PC-3 (cell line): ENCODE results near the gene ITGB1BP1. TPM values are rescaled to one million over a fixed set of nuclear protein-coding genes. Genes with fewer than 3 reads are reported as not detected.

Experiments used
- ATAC-seq: fragments of 200-7000 bp; cut with Tn5 transposase; 2 replicates; pipeline ENCODE4 v1.9.1; 2020; ENCODE audit warnings: mild to moderate bottlenecking, moderate library complexity
- BruUV-seq: library from RNA; stranded (reverse); fragments of 400-500 nt; replicated peaks from 2 replicates; lab custom pipeline; 2021; lab: Mats Ljungman, UMichigan
- CTCF ChIA-PET: fragments of 300-600 bp; sonication (Branson Sonifier 250); formaldehyde crosslinking; loops from one replicate; lab custom pipeline; 2022; ENCODE audit warnings: antibody characterized with exemption; lab: Charles Lee
- POLR2A ChIA-PET: fragments of 300-600 bp; sonication (Branson Sonifier 250); formaldehyde crosslinking; loops from one replicate; lab custom pipeline; 2022; ENCODE audit warnings: antibody characterized with exemption; ENCODE audit not compliant: unreplicated experiment; lab: Charles Lee
- DNase-seq: peaks from one replicate; pipeline ENCODE4 v3.0.0-alpha.2; 2015
- H2AFZ ChIP-seq: fragments of 300-600 bp; sonication (generic); 2 replicates; pipeline ENCODE4 v1.6.0; 2016; ENCODE audit warnings: antibody characterized with exemption, low read length
- H3F3A ChIP-seq: fragments of 300-600 bp; sonication (generic); one replicate; pipeline ENCODE4 v1.6.0; 2017; ENCODE audit warnings: antibody characterized with exemption, low read length, control low read depth, mild to moderate bottlenecking; ENCODE audit not compliant: unreplicated experiment
- H3K27ac ChIP-seq: fragments of 300-600 bp; sonication (generic); 2 replicates; pipeline ENCODE4 v1.5.1; 2016; ENCODE audit warnings: mild to moderate bottlenecking, low read length
- H3K27me3 ChIP-seq: fragments of 300-600 bp; sonication (generic); 2 replicates; pipeline ENCODE4 v1.6.1; 2016; ENCODE audit warnings: low read length, mixed read lengths
- H3K36me3 ChIP-seq: fragments of 300-600 bp; sonication (generic); 2 replicates; pipeline ENCODE4 v1.6.1; 2016; ENCODE audit warnings: low read depth, mixed run types, low read length, mixed read lengths
- H3K4me1 ChIP-seq: fragments of 300-600 bp; sonication (generic); 2 replicates; pipeline ENCODE4 v1.5.1; 2016; ENCODE audit warnings: low read length; ENCODE audit not compliant: insufficient read depth
- H3K4me2 ChIP-seq: fragments of 300-600 bp; sonication (generic); 2 replicates; pipeline ENCODE4 v1.6.0; 2016; ENCODE audit warnings: low read length
- H3K4me3 ChIP-seq: fragments of 300-600 bp; sonication (generic); 2 replicates; pipeline ENCODE4 v1.5.1; 2016; ENCODE audit warnings: mild to moderate bottlenecking, low read length, mixed read lengths
- H3K79me2 ChIP-seq: fragments of 300-600 bp; sonication (generic); 2 replicates; pipeline ENCODE4 v1.6.1; 2017; ENCODE audit warnings: low read length, mixed read lengths
- H3K9ac ChIP-seq: fragments of 300-600 bp; sonication (generic); 2 replicates; pipeline ENCODE4 v1.6.0; 2016; ENCODE audit warnings: mild to moderate bottlenecking, low read length
- H3K9me2 ChIP-seq: fragments of 300-600 bp; sonication (generic); replicated peaks from 2 replicates; pipeline ENCODE4 v1.6.1; 2016; ENCODE audit warnings: mixed run types, low read length, mixed read lengths
- H3K9me3 ChIP-seq: fragments of 300-600 bp; sonication (generic); 2 replicates; pipeline ENCODE4 v1.6.1; 2016; ENCODE audit warnings: low read length, mixed read lengths
- H4K20me1 ChIP-seq: fragments of 300-600 bp; sonication (generic); 2 replicates; pipeline ENCODE4 v1.6.1; 2016; ENCODE audit warnings: low read length, mixed read lengths
- EZH2 ChIP-seq: fragments of 300-600 bp; sonication (generic); IDR thresholded peaks from one replicate; pipeline ENCODE4 v1.6.1; 2017; ENCODE audit warnings: antibody characterized with exemption, mild to moderate bottlenecking, low read length; ENCODE audit not compliant: unreplicated experiment
- EZH2phosphoT487 ChIP-seq: fragments of 300-600 bp; sonication (generic); IDR thresholded peaks from 2 replicates; pipeline ENCODE4 v1.6.1; 2018; ENCODE audit warnings: mild to moderate bottlenecking, antibody characterized with exemption, low read length, borderline replicate concordance
- intact Hi-C: fragments of 100-400 bp; cut with micrococcal nuclease; formaldehyde crosslinking; loops from 2 replicates; pipeline ENCODE4 v1.9.0; 2023
- total RNA-seq: library from RNA; depleted of rRNA; stranded (reverse); fragments of >200 nt; gene quantifications from 2 replicates; pipeline ENCODE4 v1.2.3, GENCODE V29; 2014
- TF ChIP-seq, protein P1 (sequence below): fragments of 300-600 bp; sonication (generic); conservative IDR thresholded peaks from 2 replicates; pipeline ENCODE4 v1.5.1; 2017; ENCODE audit warnings: antibody characterized with exemption, low read depth, mild to moderate bottlenecking, low read length

The ITGB1BP1 gene
- total RNA-seq, 1 experiment from 2014 or later, result 77.6 TPM

DNA sequence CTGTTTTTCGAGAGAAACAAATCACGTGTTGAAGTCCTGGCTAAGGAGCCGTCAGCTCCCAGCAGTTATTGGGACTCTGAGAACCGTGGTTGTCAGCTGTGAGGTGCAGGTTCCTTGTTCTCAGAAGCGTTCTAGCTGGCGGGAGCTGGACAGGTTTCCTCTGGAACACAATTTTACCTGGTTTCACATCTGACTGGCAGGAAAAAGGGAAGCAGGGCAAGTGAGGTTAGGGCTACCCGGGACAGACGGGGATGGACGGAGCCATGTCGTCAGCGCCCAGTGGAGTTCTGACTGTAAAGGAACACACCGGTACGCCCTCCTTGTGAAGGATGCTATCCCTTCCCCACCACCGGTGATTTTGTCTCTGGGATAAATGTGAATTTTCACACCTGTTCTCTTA is 26.1 kb downstream of the ITGB1BP1 start:
- Histone ChIP-seq H3K79me2 (no peaks in the 10 kb centered on the region), H3K9me3 (no peaks in the 10 kb centered on the region), H3K4me1 (peaks cover 7% of the 10 kb centered on the region), H3K4me3 (no peak overlapping the region), H4K20me1 (no peaks in the 10 kb centered on the region), H3K4me2 (no peak overlapping the region), H3F3A (no peaks in the 10 kb centered on the region), H3K9ac (no peak overlapping the region), H3K36me3 (peaks cover 17% of the 10 kb centered on the region), H3K27ac (no peak overlapping the region), H2AFZ (no peak overlapping the region), H3K9me2 (no peaks in the 10 kb centered on the region), H3K27me3 (no peaks in the 10 kb centered on the region)
- CTCF ChIA-PET, result no interaction called here
- intact Hi-C loops, result no loop called here
- ATAC-seq (no peak), DNase-seq (no peak)
- POLR2A ChIA-PET, result no interaction called here
- no TSS peak for BruUV-seq
- TF ChIP-seq EZH2phosphoT487, result no peak
- TF ChIP-seq, protein P1, sequence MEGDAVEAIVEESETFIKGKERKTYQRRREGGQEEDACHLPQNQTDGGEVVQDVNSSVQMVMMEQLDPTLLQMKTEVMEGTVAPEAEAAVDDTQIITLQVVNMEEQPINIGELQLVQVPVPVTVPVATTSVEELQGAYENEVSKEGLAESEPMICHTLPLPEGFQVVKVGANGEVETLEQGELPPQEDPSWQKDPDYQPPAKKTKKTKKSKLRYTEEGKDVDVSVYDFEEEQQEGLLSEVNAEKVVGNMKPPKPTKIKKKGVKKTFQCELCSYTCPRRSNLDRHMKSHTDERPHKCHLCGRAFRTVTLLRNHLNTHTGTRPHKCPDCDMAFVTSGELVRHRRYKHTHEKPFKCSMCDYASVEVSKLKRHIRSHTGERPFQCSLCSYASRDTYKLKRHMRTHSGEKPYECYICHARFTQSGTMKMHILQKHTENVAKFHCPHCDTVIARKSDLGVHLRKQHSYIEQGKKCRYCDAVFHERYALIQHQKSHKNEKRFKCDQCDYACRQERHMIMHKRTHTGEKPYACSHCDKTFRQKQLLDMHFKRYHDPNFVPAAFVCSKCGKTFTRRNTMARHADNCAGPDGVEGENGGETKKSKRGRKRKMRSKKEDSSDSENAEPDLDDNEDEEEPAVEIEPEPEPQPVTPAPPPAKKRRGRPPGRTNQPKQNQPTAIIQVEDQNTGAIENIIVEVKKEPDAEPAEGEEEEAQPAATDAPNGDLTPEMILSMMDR, result no peak
- no peak for TF ChIP-seq EZH2

DNA sequence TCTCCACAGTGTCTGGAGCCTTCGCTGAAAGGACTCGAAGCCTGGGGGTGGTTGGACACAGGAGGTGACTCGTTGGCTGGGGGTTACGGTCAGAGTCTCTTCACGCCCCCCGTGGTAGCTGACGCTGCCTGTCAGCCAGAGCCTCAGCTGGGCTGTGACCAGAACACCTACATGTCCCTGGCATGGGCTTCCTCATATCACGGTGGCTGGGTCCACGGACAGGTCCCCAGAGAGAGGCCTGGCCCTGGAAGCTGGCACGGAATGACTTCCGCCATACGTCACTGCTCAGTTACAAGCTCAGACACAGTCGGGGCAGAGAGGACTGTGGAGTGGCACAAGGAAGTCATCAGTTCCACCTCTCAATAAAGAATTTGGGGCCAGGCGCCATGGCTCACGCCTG is 28.5 kb downstream of the ITGB1BP1 start:
- no peak overlapping the region for H3K4me2 ChIP-seq
- ATAC-seq (no peak), DNase-seq (no peak)
- no peak overlapping the region for H3K9ac ChIP-seq
- POLR2A ChIA-PET, result no interaction called here
- H3K79me2 ChIP-seq, result no peaks in the 10 kb centered on the region
- no peaks in the 10 kb centered on the region for H3K27me3 ChIP-seq
- H4K20me1 ChIP-seq, result no peaks in the 10 kb centered on the region
- BruUV-seq, result no TSS peak
- peaks cover 29% of the 10 kb centered on the region for H3K36me3 ChIP-seq
- no peak overlapping the region for H3K4me3 ChIP-seq
- no peak for TF ChIP-seq EZH2
- TF ChIP-seq EZH2phosphoT487, result no peak
- TF ChIP-seq, protein P1, result no peak
- no peaks in the 10 kb centered on the region for H3K9me3 ChIP-seq
- H3K27ac ChIP-seq, result no peak overlapping the region
- no peak overlapping the region for H2AFZ ChIP-seq
- CTCF ChIA-PET, result no interaction called here
- intact Hi-C loops, result no loop called here
- H3K9me2 ChIP-seq, result no peaks in the 10 kb centered on the region
- H3F3A ChIP-seq, result no peaks in the 10 kb centered on the region
- H3K4me1 ChIP-seq, result no peaks in the 10 kb centered on the region

DNA sequence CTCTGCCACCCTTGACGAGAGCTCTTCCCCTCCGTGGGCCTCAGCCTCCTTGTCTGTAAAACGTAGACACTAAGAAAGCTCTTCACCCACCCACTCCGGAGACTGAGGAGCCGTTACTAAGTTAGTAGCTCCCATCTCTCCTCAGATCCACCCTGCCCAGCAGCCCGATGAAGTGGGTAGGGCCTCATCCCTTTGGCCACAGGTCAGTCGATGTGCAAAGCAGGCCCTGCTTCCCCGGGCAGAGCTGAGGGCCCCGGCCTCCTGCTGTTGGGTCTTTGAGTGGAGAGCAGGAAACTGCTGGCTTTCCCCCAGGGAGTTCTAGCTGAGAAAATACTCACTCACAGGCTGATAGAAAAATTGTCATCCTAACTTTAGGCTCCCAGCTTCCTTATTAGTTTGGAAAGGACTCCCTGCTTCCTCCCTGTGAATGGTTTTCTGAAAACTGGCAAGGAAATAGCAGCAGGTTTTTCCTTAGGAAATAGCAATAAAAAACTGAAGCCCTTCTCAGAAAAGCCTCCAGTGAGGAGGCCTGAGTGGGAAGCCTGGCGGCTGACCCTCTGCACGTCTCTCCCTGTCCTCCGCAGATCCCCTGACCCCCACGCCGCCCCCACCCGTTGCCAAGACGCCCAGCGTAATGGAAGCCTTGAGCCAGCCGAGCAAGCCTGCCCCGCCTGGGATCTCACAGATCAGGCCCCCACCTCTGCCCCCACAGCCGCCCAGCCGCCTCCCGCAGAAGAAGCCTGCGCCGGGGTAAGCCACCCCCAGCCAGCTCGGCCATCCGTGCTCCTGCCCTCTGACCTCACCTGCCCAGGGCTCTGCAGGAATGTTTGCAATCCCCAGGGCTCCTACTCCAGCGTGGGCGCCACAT is 30.2 kb downstream of the ITGB1BP1 start:
- ChIA-PET POLR2A (no interaction called here), CTCF (no interaction called here)
- no peak for TF ChIP-seq EZH2
- TF ChIP-seq EZH2phosphoT487, result no peak
- TF ChIP-seq, protein P1, result no peak
- intact Hi-C loops, result no loop called here
- Histone ChIP-seq H3K36me3 (peaks cover 42% of the 10 kb centered on the region), H3K79me2 (no peaks in the 10 kb centered on the region), H3K4me1 (no peaks in the 10 kb centered on the region), H3K4me2 (no peak overlapping the region), H3K9me3 (no peaks in the 10 kb centered on the region), H4K20me1 (no peaks in the 10 kb centered on the region), H3F3A (no peaks in the 10 kb centered on the region), H3K9ac (no peak overlapping the region), H3K4me3 (no peak overlapping the region), H3K9me2 (no peaks in the 10 kb centered on the region), H2AFZ (no peak overlapping the region), H3K27me3 (no peaks in the 10 kb centered on the region), H3K27ac (no peak overlapping the region)
- no TSS peak for BruUV-seq
- no peak for DNase-seq
- ATAC-seq, result no peak
